HL-60 (cell line): ENCODE results near the gene PDGFA.

Source experiments
- DNase-seq, 2 experiments: peaks; one replicate each; pipeline ENCODE4 v3.0.0-alpha.2; 2010 to 2020; ENCODE audit warnings: low read depth in 1 of 2, low spot score in 1 of 2
- H3K27ac ChIP-seq: fragments of 250-450 bp; sonication (Bioruptor Pico); replicated peaks from 2 replicates; pipeline ENCODE4 v1.5.1; 2020; ENCODE audit warnings: mild to moderate bottlenecking, moderate library complexity
- H3K27me3 ChIP-seq: fragments of 250-450 bp; sonication (Bioruptor Pico); 2 replicates; pipeline ENCODE4 v1.5.1; 2021; ENCODE audit warnings: mild to moderate bottlenecking, moderate library complexity; ENCODE audit not compliant: insufficient read depth, poor library complexity, severe bottlenecking
- H3K4me3 ChIP-seq: replicated peaks from 2 replicates; pipeline ENCODE4 v1.5.1; 2011; ENCODE audit warnings: mild to moderate bottlenecking, control low read depth, low read length; ENCODE audit not compliant: insufficient read depth
- CTCF ChIP-seq: IDR thresholded peaks from one replicate; pipeline ENCODE4 v1.5.1; 2011; ENCODE audit warnings: low read length, control low read depth, inconsistent platforms; ENCODE audit not compliant: insufficient read depth
- GABPA ChIP-seq: IDR thresholded peaks from 2 replicates; pipeline ENCODE4 v1.6.1; 2012; ENCODE audit warnings: low read depth
- POLR2AphosphoS5 ChIP-seq: IDR thresholded peaks from 2 replicates; pipeline ENCODE4 v1.6.1; 2012; ENCODE audit warnings: low read depth
- REST ChIP-seq: IDR thresholded peaks from 2 replicates; pipeline ENCODE4 v1.6.1; 2012; ENCODE audit warnings: low read depth; ENCODE audit not compliant: insufficient replicate concordance
- SPI1 ChIP-seq: IDR thresholded peaks from 2 replicates; pipeline ENCODE4 v1.6.1; 2012; ENCODE audit warnings: low read depth, mild to moderate bottlenecking, borderline replicate concordance

Gene PDGFA

DNA sequence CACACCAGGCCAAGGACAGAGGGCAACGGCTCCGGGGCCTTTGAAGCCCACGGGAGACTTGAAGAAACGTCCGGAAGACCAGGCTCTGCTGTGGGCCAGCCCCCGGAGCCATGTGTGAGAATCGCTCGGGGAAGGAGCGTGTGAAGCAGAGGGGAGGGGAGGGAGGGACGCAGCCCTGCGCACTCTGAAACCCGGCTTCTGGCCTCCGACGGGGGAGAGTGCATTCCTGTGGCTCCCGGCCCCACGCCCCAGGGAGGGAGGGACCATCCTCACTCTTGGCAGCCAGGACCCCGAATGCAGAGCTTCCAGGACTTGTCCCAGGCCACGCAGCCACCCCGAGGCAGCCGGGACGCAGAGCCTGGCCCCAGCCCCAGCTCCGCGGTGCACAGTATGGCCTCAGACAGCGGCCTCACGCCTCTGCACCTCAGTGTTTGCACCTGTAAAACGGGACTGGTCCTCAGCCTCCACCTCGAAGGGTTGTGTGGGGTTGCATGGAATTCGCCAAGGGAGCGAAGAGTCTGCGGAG, 67.4 kb downstream of the PDGFA start:
- H3K27me3 ChIP-seq = peaks cover 28% of the 10 kb centered on the region

DNA sequence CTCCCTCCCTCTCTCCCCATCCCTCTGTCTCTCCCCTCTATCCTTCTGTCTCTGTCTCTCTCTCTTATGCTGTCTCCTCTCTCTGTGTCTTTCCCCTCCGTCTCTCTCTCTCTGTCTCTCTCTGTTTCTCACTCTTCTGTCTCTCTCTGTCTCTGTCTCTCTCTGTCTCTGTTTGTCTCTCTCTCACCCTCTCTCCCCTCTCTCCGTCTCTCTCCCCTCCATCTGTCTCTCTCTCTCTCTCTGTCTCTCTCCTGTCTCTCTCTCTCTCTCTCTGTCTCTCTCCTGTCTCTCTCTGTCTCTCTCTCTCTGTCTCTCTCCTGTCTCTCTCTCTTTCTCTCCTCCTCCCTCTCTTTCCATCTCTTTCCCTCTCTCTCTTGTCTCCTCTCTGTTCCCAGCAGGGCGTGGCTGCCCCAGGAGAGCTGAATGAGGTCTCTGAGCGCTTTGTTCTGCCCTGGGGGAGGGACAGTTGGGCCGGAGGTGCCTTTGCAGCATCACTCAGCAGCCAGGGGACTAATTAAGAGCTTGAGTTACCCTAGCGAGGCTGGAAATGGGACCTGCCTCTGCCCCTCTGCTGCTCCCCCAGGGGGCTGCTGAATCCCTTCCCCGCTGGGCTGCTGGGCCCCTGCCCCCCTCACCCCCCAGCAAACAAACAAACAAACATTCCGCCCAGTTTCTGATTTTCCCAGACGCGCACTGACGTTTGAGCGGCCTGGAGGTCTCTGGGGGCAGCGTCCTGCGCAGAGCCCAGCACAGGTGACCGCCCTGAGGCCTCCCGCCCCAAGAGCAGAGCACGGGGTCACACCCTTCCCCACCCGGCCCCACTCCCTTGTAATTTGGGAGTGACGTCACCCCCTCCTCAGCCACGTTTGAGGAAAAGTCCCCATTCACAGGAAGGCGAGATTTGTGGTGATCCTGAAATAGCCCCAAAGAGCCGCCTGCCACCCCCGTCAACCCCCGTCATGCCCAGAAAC, 68.1 kb downstream of the PDGFA start:
- Histone ChIP-seq H3K27ac (no peak overlapping the region), H3K27me3 (peaks cover 28% of the 10 kb centered on the region), H3K4me3 (no peak overlapping the region)
- TF ChIP-seq GABPA (no peak), POLR2AphosphoS5 (no peak), REST (no peak)
- DNase-seq = no peak

More for the DNA sequence above, 67.4 kb downstream of the PDGFA start:
- no peak for DNase-seq
- Histone ChIP-seq H3K4me3 (no peak overlapping the region), H3K27ac (no peak overlapping the region)
- TF ChIP-seq SPI1 (no peak), REST (no peak), CTCF (no peak), GABPA (no peak), POLR2AphosphoS5 (no peak)

DNA sequence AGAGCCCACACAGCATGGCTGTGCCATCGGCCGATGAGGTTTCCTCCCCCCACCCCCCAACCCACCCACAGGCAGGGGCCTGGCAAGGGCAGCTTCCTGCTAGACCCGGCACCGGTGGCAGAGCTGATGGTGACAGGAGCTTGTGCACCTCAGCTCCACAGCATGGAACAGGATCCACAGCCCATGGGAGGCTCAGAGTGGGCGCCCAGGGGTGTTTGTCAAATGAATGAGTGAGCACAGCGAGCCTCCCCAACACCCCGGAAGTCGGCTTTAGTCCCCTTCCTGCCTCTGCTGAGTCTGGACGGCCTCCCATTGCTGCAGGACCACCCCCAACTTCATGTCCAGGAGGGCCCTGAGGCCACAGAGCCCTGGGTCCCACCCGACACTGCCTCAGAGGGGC, 68.9 kb downstream of the PDGFA start:
- Histone ChIP-seq H3K4me3 (no peak overlapping the region), H3K27me3 (peaks cover 28% of the 10 kb centered on the region), H3K27ac (no peak overlapping the region)
- no peak for DNase-seq
- TF ChIP-seq GABPA (no peak), CTCF (no peak), SPI1 (no peak), REST (no peak), POLR2AphosphoS5 (no peak)
